ENCODE measurements around the gene VTI1A.
A peak's percentile ranks its signal among the peaks of the same experiment; 100 is the strongest.
"Not testable (repeated sequence)": the region's sequence is repeated elsewhere in the genome, so short reads cannot be mapped to it uniquely, and the experiment has no call there.

The VTI1A gene

DNA sequence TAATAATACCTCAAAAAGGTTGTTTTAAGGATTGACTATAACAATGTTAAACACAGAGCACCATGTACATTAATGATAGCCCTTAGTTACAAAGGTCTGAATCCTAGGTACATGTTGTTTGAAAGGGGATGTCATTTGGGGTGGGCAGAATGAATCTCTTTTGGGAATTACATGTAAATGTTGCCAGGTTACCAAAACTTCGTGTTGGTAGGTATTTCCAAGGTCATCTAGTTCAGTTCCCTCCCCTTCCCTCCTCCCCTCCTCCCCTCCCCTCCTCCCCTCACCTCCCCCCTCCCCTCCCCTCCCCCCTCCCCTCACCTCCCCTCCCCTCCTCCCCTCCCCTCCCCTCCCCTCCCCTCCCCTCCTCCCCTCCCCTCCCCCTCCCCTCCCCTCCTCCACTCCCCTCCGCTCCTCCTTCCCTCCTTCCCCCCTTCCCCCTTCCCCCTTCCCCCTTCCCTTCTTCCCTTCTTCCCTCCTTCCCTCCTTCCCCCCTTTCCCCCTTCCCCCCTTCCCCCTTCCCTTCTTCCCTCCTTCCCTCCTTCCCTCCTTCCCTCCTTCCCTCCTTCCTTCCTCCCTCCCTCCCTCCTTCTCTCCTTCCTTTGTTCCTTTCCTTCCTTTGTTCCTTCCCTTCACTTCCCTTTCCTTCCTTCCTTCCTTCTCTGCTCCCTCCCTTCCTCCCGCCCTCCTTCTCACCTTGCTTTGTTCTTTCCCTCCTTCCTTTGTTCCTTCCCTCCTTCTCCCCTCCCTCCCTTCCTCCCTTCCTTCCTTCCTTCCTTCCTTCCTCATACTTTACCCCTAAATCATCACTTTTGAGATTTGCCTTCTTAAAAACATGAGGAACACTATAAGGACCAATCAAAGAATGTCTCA lies 8.1 kb downstream of the VTI1A start:
- DNase-seq (ENCODE audit: low spot score) = no peak

DNA sequence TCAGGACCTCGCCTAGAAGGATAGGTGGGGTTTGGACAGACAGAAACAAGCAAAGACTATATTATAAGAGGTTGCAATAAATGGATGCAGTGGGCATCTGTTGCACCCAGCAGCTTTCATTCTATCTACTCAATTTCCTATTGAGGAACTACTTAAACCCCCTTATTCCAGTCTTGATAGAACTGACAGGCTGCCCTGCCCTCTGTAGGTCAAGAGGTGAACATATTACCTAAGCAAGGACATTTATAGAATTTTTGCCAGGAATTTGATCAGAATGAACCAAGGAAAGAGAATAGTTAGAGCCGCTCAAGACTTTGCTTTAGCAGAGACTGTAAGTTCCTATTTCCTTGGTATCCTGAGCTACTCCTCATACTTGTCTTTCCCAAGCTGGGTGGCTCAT lies 9.5 kb downstream of the VTI1A start:
- DNase-seq (ENCODE audit: low spot score) = no peak

DNA sequence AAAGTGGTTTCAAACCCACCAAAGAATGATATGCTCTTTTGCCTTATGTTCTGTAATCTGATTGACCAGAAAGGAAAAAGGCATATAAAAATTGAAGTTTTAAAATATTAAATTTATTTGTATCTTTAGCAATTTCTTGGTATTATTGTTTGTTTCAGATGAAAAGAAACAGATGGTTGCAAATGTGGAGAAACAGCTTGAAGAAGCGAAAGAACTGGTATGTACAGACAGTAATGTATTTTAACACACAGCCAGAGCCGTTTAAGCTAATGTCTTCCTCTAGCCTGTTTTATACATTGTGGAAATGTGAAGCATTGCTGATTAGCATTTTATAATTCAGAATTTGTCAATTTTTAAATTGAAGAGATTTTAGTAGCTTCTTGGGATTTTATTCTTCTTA lies 13.4 kb downstream of the VTI1A start:
- no peak for DNase-seq (ENCODE audit: low spot score)

DNA sequence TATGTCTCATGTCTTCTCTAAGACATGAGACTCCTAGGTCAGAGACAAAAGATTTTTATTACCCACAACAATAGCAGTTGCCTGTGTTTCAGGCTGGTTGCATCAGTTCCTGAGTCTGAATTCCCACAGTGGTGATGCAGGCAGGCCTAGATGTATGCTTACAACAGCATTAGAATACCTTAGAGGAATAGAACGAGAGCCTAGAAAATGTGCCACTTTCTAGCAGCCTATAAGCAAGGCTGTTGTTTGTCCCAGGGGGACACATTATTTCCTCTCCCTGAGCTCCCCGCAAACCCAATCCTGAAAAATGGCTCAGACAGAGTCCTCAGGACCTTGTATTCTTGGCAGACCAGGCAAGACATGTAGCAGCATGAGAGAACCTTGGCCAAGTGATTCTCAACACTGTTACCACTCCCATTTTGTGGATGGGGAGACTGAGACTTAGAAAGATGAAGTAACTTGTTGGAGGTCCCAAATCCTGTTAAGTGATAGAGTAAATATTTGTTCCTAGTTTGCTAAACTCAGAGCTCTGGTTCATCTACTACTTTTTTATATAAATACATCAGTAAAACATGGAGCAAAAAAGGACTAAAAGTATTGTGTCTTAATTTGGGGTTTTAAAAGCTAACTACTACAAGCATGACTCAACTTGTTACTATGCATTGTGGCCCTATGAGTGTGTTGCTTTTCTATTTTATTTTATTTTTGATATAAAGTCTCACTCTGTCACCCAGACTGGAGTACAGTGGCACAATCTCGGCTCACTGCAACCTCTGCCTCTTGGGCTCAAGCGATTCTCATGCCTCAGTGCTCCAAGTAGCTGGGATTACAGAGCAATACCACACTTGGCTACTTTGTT lies 14.2 kb downstream of the VTI1A start:
- DNase-seq (ENCODE audit: low spot score) = no peak

DNA sequence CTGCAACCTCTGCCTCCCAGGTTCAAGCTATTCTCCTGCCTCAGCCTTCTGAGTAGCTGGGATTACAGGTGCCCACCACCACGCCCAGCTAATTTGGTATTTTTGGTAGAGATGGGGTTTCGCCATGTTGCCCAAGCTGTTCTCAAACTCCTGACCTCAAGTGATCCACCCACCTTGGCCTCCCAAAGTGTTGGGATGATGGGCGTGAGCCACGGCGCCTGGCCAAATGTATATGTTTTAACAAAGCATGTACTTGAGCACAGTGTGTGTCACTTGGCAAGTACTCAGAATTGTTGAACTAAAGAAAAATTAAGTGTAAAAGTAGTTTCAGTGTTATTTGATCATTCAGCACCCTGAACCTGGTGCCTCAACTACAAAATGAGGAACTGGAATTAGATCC lies 17.1 kb downstream of the VTI1A start:
- not testable (repeated sequence) for DNase-seq (ENCODE audit: low spot score)

DNA sequence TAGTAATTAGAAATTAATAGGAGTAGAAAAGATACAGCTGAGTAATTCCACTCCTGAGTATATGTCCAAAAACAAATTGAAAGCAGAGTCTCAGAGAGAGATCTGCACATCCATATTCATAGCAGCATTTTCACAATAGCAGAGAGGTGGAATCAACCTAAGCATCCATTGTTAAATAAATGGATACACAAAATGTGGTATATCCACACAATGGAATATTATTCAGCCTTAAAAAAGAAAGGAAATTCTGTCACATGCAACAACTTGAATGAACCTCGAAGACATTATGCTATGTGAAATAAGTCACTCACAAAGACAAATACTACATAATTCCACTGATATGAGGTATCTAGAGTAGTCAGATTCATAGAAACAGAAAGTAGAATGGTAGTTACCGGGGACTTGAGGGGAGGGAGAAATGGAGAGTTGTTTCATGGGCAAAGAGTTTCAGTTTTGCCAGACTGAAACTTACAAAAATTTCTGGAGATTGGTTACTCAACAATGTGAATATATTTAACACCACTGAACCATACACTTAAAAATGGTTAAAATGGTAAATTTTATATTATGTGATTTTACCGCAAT lies 18.4 kb downstream of the VTI1A start:
- DNase-seq (ENCODE audit: low spot score) = no peak

DNA sequence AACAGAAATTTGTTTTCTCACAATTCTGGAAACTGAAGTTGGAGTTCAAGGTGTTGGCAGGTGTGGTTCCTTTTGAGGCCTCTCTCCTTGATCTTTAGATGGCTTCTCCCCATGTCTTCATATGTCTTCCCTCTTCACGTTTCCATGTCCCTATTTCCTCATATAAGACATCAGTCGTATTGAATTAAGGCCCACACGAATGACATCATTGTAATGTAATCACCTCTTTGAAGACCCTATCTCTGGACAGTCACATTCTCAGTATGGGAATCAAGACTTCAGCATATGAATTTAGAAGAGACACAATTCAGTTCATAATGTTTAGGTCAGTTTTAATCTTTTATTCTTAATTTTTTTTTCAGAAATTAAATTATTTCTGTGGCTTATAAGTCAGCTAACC lies 19.8 kb downstream of the VTI1A start:
- no peak for DNase-seq (ENCODE audit: low spot score)

DNA sequence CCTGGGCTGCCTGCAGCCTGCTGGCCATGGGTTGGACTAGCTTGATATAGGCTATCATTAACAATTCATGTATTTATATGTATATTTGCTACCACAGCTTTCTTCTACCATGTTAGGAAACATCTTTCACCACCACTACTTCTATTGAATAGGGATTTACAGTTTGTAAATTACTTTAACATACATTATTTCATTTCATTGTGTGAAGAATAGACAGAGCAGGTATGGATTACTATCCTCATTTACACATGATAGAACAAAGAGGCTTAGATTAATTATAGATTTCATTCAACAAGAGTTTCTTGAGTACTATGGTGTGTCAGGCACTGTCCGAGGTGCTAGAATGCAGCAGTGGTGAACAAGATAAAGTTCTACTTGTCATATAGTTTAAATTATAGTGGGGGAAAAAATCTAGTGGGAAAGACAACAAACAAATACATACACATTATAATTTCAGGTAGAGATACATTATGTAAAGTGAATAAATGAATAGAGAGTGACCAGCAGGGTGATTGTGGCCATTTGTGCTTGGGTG lies 20.6 kb downstream of the VTI1A start:
- no peak for DNase-seq (ENCODE audit: low spot score)

DNA sequence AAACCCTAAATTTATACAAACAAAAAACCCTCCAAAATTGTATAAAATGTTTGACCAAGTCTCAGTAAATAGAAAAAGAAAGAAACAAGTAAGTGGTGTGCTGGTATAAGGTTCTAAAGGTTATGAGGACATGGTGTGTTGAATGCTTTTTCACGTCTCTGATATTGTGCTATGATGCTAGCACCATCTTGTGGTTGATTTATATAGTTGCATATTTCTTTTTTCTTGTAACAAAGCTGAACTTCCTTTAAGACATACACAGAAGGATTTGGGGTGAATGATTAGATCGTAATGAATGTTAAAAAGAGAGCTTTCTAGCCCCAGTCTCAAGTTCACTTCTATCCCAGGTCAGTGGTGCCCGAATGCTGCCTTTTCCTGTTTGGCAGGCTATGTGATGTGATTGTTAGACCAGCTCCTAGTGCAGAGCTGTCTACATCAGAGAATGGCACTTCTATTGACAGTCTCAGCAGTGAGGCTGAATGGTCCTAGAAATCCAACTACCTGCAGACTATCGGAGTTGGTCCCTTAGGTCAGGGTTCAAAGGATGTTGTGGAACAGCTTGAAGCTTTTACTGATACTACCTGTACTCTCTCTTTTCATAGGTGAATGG lies 25.0 kb downstream of the VTI1A start:
- DNase-seq (ENCODE audit: low spot score) = peak; percentile 70

DNA sequence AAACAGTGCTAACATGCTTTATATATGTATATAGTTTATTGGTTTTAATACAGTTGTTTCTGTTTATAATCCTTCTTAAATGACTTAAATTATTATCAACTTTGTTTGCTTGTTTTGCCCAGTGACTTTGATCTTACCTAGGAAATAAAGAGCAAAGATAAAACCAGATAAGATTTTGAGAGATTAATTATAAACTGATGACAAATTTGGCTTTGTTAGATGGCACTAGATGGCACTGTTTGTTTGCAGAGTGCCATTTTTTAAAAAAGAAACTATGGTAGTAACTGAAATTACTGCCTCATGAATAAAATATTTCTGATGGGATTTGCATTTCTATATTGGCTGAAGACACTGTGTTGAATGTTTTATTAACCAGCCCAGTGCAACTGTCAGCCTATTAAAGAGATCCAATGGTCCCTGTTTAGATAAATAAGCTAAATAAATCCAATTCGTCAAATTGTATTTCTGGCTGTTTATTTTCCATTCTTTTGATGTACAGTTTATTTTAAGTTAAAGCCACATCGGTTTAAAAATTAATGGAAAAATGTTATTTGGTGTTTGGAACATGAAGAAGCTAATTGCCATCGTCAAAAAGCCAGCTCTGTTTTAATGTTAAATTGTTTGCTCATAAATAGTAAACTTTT lies 28.7 kb downstream of the VTI1A start:
- DNase-seq (ENCODE audit: low spot score) = peak; percentile 25

DNA sequence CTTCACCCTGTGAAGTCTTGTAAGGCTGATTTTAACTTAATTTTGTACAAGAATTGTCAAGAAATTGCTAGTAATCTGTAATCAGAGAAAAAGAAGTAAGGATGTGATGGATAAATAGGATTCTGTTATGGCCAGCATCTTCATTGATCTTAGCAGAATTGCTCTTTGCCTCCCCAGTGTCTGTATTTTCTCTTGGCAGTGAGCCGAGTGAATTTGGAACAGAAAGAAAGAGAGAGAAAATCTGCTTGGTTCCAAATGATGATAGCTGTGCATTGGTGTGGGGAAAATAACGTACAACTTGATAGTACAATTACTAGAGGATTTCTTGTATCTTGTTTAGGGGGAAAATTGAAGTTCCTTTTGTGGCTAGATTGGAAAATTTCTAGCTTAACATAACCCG lies 34.6 kb downstream of the VTI1A start:
- DNase-seq (ENCODE audit: low spot score) = no peak

DNA sequence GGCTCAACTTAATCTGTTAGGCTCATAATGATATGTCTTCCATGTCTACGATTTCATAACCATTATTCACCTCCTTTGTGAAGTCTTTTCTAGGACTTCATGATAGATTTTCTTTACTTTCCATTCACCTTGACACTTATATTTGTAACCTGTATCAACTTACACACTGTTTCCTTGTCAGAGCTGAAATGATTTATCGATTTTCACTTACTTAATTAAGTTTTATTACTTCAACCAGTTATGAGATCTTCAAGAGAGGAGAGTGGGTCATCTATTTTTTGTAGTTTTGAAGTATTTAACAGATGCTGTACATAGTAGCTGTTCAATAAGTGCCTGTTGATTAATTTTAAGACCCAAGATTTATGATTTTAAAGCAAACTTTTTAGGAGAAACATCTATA lies 37.4 kb downstream of the VTI1A start:
- DNase-seq (ENCODE audit: low spot score) = no peak

DNA sequence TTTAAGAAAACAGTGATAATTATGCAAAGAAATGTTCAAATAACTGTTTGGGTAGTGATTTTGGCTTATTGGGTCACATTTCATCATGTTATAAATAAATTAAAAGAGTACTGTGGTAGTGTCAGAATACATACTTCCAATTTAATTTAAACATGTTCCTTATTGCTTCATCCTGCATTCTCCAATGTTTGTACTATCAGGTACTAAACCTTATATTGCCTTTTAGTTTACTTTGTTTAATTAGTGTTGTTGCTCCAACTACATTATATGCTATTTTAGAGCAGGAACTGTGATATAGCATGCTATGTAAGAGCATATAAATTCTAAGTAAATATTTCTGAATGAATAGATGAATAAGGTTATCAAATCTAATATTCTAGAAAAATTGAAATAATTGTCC lies 40.9 kb downstream of the VTI1A start:
- no peak for DNase-seq (ENCODE audit: low spot score)

DNA sequence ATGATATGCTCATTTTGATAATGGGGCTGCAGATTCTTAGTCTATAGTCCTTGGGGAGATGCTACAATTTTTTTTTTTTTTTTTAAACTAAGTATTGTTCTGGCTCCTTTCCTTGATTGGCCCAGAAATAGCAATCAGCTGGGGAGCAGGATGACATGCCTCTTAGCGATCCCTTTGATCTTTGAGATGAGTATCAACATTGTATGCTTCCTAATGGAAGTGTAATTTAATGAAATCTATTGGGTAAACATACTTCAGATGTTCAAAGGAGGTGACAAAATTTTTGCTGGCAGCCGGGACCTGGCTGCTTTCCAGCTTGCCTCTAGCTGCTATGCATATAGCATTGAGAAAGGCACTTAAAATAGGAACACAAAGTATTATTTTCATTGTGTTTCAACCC lies 43.5 kb downstream of the VTI1A start:
- no peak for DNase-seq (ENCODE audit: low spot score)

DNA sequence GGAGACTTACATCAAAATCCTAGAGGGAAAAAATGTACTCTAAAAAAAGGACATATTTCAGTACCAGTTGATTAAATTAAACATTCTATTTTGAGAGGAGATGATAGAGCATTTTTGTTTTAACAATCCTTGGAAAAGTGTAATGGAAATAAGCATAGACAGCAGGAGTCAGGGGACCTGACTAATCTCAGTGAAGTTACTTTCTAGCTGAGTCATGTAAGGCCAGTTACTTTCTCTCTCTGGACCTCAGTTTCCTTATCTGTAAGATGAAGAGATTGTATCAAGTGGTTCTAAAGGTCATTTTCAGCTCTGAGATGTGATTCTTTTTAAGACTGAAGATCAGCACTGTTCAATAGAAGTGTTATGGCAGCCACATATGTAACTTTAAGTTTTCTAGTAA lies 44.1 kb downstream of the VTI1A start:
- no peak for DNase-seq (ENCODE audit: low spot score)

DNA sequence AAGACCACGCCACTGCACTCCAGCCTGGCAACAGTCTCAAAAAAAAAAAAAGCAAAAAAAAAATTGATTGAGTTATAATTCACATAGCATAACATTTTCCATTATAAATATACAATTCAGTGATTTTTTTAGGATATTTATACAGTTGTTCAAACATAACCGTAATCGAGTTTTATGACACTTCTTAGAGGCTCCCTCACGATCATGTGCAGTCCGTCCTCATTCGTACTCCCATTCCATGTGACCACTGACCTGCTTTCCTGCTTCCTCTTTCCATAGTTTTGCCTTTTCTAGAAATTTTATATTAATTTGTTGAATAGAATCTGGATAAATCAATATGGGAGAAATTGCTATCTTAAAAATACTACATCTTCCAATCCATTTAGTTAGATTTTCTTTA lies 45.7 kb downstream of the VTI1A start:
- DNase-seq (ENCODE audit: low spot score) = no peak

DNA sequence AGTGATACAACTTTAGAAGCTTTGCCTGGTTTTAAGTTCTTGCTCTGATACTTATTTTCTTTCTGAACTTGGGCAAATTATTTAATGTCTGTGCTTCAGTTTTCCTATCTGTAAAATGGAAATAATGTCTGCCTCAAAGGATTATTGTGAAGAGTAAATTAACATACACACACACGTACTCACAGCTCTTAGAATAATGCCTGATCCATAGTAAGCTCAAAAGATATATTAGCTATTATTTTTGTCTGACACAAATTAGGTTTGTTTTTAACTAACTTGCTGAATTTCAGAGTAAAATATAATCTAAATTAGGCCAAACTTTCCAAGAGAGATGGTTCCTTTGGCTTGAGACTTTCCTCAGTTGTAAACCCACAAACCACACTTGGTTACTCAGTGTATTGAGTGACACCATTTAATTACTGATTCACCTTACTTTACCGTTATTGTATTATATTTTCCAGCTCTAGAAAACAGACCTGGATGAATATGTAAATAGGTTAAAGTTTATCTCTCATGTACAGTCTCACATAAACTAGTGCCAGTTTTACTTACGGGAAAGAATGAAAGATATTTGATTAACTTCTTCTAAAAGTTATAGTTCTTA lies 50.4 kb downstream of the VTI1A start:
- DNase-seq (ENCODE audit: low spot score) = no peak

DNA sequence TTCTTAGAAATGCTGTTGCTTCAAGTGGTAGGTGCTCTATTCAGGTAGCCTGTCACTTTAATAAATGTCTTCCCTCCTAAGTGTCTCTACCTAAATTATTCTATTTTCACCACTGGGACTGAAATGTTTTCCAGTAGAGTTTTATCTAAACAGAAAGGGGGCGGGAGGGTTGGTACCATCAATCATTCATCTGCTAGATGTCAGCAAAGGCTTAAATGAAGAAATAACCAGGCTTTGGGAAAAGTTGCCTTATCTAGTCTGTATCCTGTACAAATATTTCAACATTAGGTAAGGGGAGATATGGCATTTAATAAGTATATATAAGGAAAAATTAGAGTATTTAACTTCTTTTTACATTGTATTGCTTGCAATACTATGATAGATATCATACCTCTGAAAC lies 51.8 kb downstream of the VTI1A start:
- DNase-seq (ENCODE audit: low spot score) = no peak

DNA sequence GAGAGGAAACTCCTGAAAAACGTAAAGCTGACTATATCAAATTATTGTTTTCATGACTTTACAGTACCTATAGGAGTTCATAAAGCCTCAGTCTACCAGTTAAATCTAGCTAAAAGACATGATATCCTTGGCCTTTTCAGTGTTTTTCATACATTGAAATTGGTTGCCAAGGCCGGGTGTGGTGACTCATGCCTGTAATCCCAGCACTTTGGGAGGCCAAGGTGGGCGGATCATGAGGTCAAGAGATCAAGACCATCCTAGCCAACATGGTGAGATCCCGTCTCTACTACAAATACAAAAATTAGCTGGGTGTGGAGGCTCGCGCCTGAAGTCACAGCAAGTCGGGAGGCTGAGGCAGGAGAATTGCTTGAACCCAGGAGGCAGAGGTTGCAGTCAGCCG lies 53.0 kb downstream of the VTI1A start:
- not testable (repeated sequence) for DNase-seq (ENCODE audit: low spot score)

DNA sequence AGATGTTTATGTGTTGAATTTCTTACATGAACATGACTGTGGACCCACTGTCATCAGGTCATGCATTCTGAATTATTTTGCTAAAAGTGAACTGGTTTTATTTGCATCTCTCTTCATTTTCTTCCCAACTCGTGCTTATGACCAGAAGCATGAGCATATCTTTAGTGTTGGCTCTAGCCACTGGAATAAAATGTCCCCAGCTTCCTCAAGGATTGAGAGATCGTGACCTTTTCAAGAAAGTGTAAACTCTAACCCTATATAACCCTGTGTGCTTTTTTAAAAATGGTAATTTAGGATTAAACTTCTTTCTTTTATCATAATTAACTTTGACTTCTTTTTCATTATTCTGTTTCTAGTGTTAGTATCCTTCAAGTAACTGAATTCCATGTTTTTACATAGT lies 55.5 kb downstream of the VTI1A start:
- no peak for DNase-seq (ENCODE audit: low spot score)

DNA sequence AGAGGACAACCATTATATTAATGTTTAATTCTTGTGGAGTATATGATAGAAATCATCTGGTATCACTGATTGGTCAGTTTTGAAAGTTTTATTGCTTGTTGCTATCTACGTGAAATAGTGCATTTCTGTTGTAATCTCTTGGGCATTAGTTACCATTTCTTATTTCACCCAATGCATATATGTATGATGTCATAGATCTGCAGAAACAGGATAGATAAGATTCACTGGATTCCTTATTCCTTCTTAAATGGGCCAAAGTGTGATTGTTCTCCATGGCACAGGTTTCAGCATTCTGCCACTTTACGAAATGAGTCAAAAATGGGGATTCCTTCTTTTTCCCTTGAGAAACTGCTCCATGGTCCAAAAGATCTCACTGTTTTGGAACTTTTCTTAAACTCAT lies 56.6 kb downstream of the VTI1A start:
- no peak for DNase-seq (ENCODE audit: low spot score)

Data from pons (tissue), 1 donor.